GM12878 (cell line): ENCODE measurements around the gene DDIT3. TPM values are rescaled to one million over a fixed set of nuclear protein-coding genes. Genes with fewer than 3 reads are reported as not detected.

Source experiments
- ATF3 ChIP-seq: IDR thresholded peaks from 2 replicates; pipeline ENCODE4 v1.6.1; 2011; ENCODE audit warnings: low read depth, mild to moderate bottlenecking, low read length, moderate library complexity, borderline replicate concordance; ENCODE audit errors: extremely low read depth
- BRCA1 ChIP-seq: IDR thresholded peaks from 2 replicates; pipeline ENCODE4 v1.6.1; 2011; ENCODE audit warnings: low read depth, low read length, improper control_type of control experiment
- CBFB ChIP-seq: IDR thresholded peaks from 2 replicates; pipeline ENCODE4 v1.6.1; 2016; ENCODE audit warnings: antibody characterized with exemption, low read depth
- CEBPZ ChIP-seq: fragments of 150-350 bp; IDR thresholded peaks from 2 replicates; pipeline ENCODE4 v1.6.1; 2016; ENCODE audit warnings: low read depth, low read length
- FOXM1 ChIP-seq: IDR thresholded peaks from 2 replicates; pipeline ENCODE4 v1.6.1; 2012; ENCODE audit warnings: low read depth, mild to moderate bottlenecking, inconsistent platforms, low read length, moderate library complexity
- GABPA ChIP-seq: IDR thresholded peaks from 2 replicates; pipeline ENCODE4 v1.6.1; 2014; ENCODE audit warnings: antibody characterized with exemption, low read depth, mild to moderate bottlenecking, inconsistent platforms
- MTA3 ChIP-seq: IDR thresholded peaks from 2 replicates; pipeline ENCODE4 v1.6.1; 2012; ENCODE audit warnings: low read length, inconsistent platforms, borderline replicate concordance
- NR2F1 ChIP-seq: fragments of 450-650 bp; conservative IDR thresholded peaks from 2 replicates; pipeline ENCODE4 v1.6.1; 2017; ENCODE audit warnings: mild to moderate bottlenecking
- RAD21 ChIP-seq: IDR thresholded peaks from 2 replicates; pipeline ENCODE4 v1.6.1; 2011; ENCODE audit warnings: mild to moderate bottlenecking, low read depth, low read length, moderate library complexity; ENCODE audit not compliant: insufficient read depth
- RBBP5 ChIP-seq: fragments of 200-600 bp; sonication (generic); conservative IDR thresholded peaks from 2 replicates; pipeline ENCODE4 v1.6.1; 2016
- SMARCA5 ChIP-seq: fragments of 450-650 bp; IDR thresholded peaks from 2 replicates; pipeline ENCODE4 v1.6.1; 2017; ENCODE audit warnings: mild to moderate bottlenecking
- STAT1 ChIP-seq: fragments of 450-650 bp; conservative IDR thresholded peaks from 2 replicates; pipeline ENCODE4 v1.6.1; 2014; ENCODE audit warnings: antibody characterized with exemption, mild to moderate bottlenecking
- TCF3 ChIP-seq: IDR thresholded peaks from 2 replicates; pipeline ENCODE4 v1.6.1; 2012; ENCODE audit warnings: low read depth, mild to moderate bottlenecking, low read length, borderline replicate concordance; ENCODE audit not compliant: insufficient read depth
- TCF7 ChIP-seq: IDR thresholded peaks from 2 replicates; pipeline ENCODE4 v1.6.1; 2014; ENCODE audit warnings: antibody characterized with exemption, borderline replicate concordance
- polyA plus RNA-seq, 11 experiments: library from polyadenylated mRNA; depleted of rRNA in 4 of 11; unstranded in 6 of 11; stranded (reverse) in 5 of 11; fragments of >200 nt; fragmentation: Nextera tagmentation in 4 of 11; fragmentation: Illumina TruSeq in 1 of 11; extraction: Ambion mirVana in 4 of 11; extraction: Trizol in 1 of 11; gene quantifications; 1 replicate in 1 of 11; 2 replicates in 10 of 11; pipeline versions ENCODE4 v1.2.1 to v1.2.3, GENCODE V29; 2011 to 2016; ENCODE audit warnings: inconsistent platforms in 2 of 11, missing spikeins in 2 of 11, low read depth in 1 of 11
- total RNA-seq, 4 experiments: library from RNA; depleted of rRNA in 3 of 4; stranded (reverse); fragments of >200 nt in 3 of 4; fragmentation: Illumina TruSeq in 1 of 4; extraction: Trizol in 1 of 4; gene quantifications; 2 replicates each; pipeline versions ENCODE4 v1.2.1 to v1.2.3, GENCODE V29; 2013 to 2021
- TF ChIP-seq, protein P1 (sequence below): fragments of 450-650 bp; IDR thresholded peaks from 2 replicates; pipeline ENCODE4 v1.6.1; 2017; ENCODE audit warnings: low read depth, mild to moderate bottlenecking, moderate library complexity
- TF ChIP-seq, protein P2 (sequence below): fragments of 450-650 bp; IDR thresholded peaks from 2 replicates; pipeline ENCODE4 v1.6.1; 2018; ENCODE audit warnings: borderline replicate concordance, mild to moderate bottlenecking; ENCODE audit not compliant: partially characterized antibody
- TF ChIP-seq, protein P3 (sequence below): fragments of 450-650 bp; IDR thresholded peaks from 2 replicates; pipeline ENCODE4 v1.6.1; 2017; ENCODE audit warnings: mild to moderate bottlenecking, moderate library complexity

Gene DDIT3
- total and polyA plus RNA-seq, 10 of the 15 experiments (the other 5 are each of a cell fraction or from before 2014, with no cell fraction given), result 9.2 to 28.9 (median 15.5) TPM

GRCh38 chr12:57546438-57547287 is 26.3 kb upstream of the DDIT3 start, which contains the start of gene DCTN2 (continued):
- TF ChIP-seq, protein P1, sequence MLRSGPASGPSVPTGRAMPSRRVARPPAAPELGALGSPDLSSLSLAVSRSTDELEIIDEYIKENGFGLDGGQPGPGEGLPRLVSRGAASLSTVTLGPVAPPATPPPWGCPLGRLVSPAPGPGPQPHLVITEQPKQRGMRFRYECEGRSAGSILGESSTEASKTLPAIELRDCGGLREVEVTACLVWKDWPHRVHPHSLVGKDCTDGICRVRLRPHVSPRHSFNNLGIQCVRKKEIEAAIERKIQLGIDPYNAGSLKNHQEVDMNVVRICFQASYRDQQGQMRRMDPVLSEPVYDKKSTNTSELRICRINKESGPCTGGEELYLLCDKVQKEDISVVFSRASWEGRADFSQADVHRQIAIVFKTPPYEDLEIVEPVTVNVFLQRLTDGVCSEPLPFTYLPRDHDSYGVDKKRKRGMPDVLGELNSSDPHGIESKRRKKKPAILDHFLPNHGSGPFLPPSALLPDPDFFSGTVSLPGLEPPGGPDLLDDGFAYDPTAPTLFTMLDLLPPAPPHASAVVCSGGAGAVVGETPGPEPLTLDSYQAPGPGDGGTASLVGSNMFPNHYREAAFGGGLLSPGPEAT, result 0 out of 2 replicates have a peak, but pooled peaks have one; percentile 26
- TF ChIP-seq STAT1 (0 out of 2 replicates have a peak, but pooled peaks have one; percentile 22), RAD21 (peak; percentile 20; the same call in 1 of the 2 replicates), TCF7 (no peak), NR2F1 (0 out of 2 replicates have a peak, but pooled peaks have one; percentile 14), CBFB (peak; percentile 89), SMARCA5 (no peak), BRCA1 (peak; percentile 92), CEBPZ (no peak), TCF3 (no peak), MTA3 (peak; percentile 47; the same call in 1 of the 2 replicates), ATF3 (no peak), RBBP5 (no peak), FOXM1 (no peak), GABPA (no peak)
- TF ChIP-seq, protein P2, sequence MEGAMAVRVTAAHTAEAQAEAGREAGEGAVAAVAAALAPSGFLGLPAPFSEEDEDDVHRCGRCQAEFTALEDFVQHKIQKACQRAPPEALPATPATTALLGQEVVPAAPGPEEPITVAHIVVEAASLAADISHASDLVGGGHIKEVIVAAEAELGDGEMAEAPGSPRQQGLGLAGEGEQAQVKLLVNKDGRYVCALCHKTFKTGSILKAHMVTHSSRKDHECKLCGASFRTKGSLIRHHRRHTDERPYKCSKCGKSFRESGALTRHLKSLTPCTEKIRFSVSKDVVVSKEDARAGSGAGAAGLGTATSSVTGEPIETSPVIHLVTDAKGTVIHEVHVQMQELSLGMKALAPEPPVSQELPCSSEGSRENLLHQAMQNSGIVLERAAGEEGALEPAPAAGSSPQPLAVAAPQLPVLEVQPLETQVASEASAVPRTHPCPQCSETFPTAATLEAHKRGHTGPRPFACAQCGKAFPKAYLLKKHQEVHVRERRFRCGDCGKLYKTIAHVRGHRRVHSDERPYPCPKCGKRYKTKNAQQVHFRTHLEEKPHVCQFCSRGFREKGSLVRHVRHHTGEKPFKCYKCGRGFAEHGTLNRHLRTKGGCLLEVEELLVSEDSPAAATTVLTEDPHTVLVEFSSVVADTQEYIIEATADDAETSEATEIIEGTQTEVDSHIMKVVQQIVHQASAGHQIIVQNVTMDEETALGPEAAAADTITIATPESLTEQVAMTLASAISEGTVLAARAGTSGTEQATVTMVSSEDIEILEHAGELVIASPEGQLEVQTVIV, result peak; percentile 14
- TF ChIP-seq, protein P3, sequence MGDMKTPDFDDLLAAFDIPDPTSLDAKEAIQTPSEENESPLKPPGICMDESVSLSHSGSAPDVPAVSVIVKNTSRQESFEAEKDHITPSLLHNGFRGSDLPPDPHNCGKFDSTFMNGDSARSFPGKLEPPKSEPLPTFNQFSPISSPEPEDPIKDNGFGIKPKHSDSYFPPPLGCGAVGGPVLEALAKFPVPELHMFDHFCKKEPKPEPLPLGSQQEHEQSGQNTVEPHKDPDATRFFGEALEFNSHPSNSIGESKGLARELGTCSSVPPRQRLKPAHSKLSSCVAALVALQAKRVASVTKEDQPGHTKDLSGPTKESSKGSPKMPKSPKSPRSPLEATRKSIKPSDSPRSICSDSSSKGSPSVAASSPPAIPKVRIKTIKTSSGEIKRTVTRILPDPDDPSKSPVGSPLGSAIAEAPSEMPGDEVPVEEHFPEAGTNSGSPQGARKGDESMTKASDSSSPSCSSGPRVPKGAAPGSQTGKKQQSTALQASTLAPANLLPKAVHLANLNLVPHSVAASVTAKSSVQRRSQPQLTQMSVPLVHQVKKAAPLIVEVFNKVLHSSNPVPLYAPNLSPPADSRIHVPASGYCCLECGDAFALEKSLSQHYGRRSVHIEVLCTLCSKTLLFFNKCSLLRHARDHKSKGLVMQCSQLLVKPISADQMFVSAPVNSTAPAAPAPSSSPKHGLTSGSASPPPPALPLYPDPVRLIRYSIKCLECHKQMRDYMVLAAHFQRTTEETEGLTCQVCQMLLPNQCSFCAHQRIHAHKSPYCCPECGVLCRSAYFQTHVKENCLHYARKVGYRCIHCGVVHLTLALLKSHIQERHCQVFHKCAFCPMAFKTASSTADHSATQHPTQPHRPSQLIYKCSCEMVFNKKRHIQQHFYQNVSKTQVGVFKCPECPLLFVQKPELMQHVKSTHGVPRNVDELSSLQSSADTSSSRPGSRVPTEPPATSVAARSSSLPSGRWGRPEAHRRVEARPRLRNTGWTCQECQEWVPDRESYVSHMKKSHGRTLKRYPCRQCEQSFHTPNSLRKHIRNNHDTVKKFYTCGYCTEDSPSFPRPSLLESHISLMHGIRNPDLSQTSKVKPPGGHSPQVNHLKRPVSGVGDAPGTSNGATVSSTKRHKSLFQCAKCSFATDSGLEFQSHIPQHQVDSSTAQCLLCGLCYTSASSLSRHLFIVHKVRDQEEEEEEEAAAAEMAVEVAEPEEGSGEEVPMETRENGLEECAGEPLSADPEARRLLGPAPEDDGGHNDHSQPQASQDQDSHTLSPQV, result no peak
